Hematopoietic multipotent progenitor cell treated with erythropoietin and hydrocortisone succinate and interleukin-3 and kit ligand, for 6 days (in vitro differentiated cells): ENCODE results near the gene CAPZA2.

Experiments used
- DNase-seq: peaks from one replicate; pipeline ENCODE4 v3.0.0-alpha.2; 2015

The CAPZA2 gene

GRCh38 chr7:116862951-116863670, 724 bp downstream of the CAPZA2 start:
- DNase-seq: peak; percentile 53

GRCh38 chr7:116863936-116864500, 1.6 kb downstream of the CAPZA2 start:
- DNase-seq: peak; percentile 82

GRCh38 chr7:116871061-116871700, 8.8 kb downstream of the CAPZA2 start:
- peak; percentile 35 for DNase-seq

DNA sequence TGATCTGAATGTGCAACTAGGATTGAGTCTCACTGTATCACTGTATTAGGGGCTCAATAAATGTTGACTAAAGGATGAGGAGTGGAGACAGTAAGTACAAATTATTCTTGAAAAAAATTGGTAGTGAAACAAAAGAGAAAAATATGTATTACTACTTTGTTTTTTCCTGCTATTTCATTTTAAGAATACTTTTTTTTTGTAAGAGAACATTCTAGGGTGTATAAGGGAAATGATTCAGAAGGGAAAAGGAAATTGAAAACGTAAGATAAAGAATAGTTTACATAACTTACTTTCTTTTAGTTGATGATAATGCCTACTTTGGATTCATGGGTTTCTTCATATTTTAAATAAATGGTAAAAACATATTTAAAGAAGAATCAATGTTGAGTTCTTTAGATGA, 9.6 kb downstream of the CAPZA2 start:
- no peak for DNase-seq

- DNase-seq: no peak
These were observed 11.2 kb downstream of the CAPZA2 start for GRCh38 chr7:116873619-116874018.

GRCh38 chr7:116876664-116877442, 14.5 kb downstream of the CAPZA2 start:
- peak; percentile 98 for DNase-seq

DNA sequence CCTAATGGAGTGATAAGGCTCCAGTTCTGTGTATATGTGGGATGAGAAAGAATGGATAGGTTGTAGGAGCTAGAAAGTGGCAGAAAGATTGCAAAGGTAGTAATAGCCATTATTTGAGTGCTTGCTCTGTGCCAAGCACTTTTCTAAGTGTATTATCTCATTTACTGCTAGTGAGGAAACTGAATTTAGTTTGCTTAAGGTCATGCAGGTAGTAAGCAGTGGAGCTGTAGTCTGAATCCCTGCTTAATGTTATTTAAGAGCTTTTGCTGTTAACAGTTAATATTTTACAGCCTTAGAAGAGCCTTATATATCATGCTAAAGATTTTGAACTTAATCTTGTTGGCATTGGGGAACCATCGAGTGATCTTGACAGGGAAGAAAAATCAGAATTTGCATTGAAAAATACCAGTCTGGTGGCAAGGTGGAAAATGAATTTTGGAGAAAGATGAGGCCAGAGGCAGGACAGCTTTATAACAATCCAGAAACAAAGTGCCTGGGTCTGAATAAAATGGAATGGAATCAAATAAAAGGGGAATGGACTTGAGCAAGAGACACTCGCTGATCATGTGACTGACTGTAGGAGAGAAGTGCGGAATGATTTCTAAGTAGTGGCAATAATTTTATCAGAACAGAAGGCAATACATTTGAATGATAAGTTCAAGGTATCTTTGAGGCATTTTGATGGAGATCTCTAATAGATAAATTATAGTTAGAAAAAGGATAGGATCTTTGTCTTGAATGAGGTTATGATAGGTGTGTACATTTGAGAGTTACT, 15.2 kb downstream of the CAPZA2 start:
- no peak for DNase-seq

DNA sequence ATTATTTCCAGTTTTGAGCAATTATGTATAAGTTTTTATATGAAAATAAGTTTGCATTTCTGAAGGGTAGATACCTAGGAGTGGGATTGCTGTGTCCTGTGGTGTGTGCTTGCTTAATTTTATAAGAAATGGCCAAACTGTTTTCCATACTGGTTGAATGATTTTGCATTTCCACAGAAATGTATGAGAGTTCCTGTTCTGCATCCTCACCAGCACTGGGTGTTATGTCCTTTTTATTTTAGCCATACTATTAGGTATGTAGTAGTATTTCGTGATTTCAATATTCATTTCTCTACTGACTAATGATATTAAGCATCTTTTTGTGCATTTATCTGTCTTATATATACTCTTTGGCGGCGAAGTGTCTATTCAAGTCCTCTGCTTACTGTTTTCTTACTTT, 22.3 kb downstream of the CAPZA2 start:
- no peak for DNase-seq

DNA sequence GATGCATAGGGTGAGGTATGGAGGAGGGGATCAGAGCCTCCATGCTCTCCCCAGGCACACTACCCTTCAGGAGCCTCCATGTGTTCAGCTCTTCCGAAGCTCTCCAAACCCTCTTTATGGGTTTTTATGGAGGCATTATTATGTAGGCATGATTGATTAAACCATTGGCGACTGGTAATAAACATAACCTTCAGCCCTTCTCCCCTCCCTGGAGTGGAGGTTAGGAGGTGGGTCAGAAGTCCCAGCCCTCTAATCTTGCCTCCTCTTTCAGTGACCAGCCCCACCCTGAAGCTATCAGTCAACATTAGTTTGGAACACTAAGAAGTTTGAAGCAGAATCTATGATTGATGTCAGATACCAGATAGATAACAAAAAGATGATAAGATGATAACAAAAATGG, 23.3 kb downstream of the CAPZA2 start:
- no peak for DNase-seq

- no peak for DNase-seq
These were observed 24.3 kb downstream of the CAPZA2 start for GRCh38 chr7:116886543-116887156.

DNA sequence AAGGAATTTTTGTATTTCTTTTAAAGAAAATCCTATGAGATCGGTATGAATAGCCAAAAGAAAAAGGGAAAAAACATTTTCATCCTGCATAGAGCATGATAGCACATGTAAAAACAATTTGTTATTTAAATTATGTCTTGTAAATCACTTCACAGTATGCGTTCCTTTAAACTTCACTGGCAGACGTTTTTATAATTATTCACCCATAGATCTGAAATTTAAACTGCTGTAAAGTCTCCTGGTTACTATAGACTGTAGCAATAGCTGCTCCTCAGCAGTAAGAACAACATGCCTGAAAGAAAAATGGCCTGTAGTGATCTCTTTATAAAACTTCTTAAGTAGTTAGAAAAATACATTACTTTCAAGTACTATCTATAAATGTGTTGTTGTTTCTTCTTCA, 26.5 kb downstream of the CAPZA2 start:
- DNase-seq: no peak

GRCh38 chr7:116895849-116896248, 33.5 kb downstream of the CAPZA2 start:
- DNase-seq: no peak

GRCh38 chr7:116897661-116898060, 35.3 kb downstream of the CAPZA2 start:
- no peak for DNase-seq

- DNase-seq: peak; percentile 24
These were observed 36.9 kb downstream of the CAPZA2 start for GRCh38 chr7:116899308-116899707.

- no peak for DNase-seq
These were observed 38.8 kb downstream of the CAPZA2 start for GRCh38 chr7:116901143-116901542.

DNA sequence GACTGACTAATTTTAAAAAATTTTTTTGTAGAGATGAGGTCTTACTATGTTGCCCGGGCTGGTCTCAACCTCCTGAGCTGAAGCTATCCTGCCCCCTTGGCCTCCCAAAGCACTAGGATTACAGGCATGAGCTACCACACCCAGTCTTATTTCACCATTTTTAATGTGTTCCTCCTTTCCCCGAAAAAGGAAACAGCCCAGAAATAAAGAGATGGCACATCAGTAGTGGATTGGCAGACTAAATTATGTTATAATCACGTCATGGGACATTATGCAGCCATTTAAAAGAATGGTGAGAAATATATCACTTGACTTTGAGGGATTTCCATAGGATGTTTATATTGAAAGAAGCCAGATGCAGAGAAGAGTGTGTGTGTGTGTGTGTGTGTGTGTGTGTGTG, 40.5 kb downstream of the CAPZA2 start:
- no peak for DNase-seq

DNA sequence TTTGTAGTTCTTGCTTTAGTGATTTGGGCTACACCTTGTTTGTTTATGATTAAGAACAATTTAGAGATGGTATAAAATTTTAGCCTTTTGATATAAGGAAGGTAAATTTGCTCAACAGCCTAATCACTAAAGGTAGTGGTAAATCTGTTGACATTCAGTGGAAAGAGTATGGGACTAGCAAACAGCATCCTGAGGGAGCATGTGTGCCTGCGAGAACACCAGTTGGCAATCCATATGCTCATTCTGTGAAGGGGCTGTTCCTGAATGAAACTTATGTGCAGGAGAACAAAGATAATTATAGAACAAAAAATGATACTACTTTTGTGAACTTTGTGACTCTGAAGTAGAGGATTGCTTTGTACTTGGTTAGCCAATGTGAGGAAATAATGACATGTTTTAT, 44.0 kb downstream of the CAPZA2 start:
- no peak for DNase-seq

DNA sequence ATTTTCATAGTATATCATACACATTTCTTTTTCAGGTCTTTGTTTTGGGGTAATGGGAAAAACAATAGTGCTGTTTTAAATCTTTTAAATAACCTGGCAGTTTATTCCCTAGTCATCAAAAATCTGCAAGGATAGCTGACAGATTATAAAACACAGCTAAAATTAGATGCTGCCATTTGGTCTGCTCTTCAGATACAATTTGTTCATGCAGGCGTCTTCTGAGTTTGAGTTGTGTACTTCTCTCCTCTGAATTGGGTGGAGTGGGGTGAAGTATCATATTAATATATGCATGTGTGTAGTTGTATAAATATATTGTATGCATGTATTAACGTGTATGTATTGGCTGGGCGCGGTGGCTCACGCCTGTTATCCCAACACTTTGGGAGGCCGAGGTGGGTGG, 48.0 kb downstream of the CAPZA2 start:
- DNase-seq: no peak

DNA sequence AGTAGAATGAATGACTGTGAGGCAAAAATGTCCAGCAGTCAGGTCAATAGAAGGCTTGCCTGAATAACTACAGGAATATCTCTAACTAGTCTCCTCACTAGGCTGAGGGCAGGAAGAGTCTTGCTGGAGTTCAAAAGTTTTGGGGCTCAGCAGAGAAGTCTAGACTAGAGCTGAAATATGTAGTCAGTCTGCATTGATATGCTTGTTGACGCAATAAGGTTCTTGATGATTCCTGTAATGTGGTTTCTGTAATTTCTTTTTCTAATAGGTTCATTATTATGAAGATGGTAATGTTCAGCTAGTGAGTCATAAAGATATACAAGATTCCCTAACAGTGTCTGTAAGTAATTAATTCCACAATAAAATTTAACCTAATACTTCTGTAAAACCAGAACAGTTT, 49.4 kb downstream of the CAPZA2 start:
- no peak for DNase-seq

DNA sequence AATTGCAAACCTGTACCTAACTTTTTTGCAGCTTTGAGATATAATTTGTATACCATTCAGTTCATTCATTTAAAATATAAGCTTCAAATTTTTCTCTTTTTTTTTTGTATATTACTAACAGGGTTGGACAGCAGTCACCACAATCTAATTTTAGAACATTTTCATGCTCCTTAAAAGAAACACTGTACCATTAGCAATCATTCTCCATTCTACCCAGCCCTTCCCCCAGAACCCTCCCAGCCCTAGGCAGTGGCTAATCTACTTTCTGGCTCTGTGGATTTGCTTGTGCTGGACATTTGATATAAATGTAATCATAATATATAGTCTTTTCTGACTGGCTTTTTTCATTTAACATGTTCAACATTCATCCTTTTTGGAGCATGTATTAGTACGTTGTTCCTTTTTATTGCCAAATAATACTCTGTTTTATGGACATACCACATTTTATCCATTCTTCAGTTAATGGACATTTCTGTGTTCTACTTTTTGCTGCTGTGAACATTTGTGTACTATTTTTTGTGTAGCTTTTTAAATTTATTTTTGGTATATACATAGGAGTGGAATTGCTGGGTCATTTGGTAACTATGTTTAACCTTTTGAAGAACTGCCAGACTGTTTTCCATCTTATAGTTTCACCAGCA, 50.0 kb downstream of the CAPZA2 start:
- DNase-seq: no peak

- DNase-seq: no peak
These were observed 56.3 kb downstream of the CAPZA2 start for GRCh38 chr7:116918704-116919103.

DNA sequence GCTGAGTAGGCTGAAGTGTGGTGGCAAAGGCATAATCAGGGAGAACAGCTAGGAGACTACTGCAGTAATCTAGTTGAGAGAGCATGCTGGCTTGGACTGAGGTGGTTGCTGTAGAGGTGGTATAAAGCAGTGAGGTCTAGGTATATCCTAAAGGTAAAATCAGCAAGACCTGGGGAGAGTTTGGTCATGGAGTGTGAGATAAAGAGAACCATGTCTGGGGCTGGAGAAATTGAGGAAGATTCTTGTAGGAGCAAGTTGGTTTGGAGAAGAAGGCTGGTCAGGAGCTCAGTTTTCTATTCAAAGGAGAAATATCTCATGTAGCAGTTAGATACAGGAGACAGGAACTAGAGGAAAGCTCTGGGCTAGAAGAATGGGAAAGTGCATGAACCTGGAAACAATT, 58.0 kb downstream of the CAPZA2 start:
- DNase-seq: no peak
